Gastroesophageal sphincter (tissue), 3 donors: ENCODE measurements around the gene SYNDIG1.

Experiments
- EP300 ChIP-seq: sonication (generic); formaldehyde crosslinking; IDR thresholded peaks from one replicate; pipeline ENCODE4 v1.6.1; 2017; ENCODE audit warnings: antibody characterized with exemption, mild to moderate bottlenecking
- POLR2A ChIP-seq, 2 donors: fragments of 450-650 bp; IDR thresholded peaks; one replicate each; pipeline ENCODE4 v1.6.1; 2017; ENCODE audit warnings: antibody characterized with exemption in 2 of 2, mild to moderate bottlenecking in 2 of 2, moderate library complexity in 1 of 2
- POLR2AphosphoS5 ChIP-seq: sonication (generic); formaldehyde crosslinking; IDR thresholded peaks from one replicate; pipeline ENCODE4 v1.6.1; 2017; ENCODE audit warnings: antibody characterized with exemption
- TF ChIP-seq, protein P1 (sequence below), 4 experiments: fragments of 200-600 bp in 2 of 4; fragments of 450-650 bp in 2 of 4; sonication (generic) in 1 of 4; IDR thresholded peaks; one replicate each; pipeline ENCODE4 v1.5.1; 2017 to 2019; ENCODE audit warnings: antibody characterized with exemption in 4 of 4, mild to moderate bottlenecking in 2 of 4, moderate library complexity in 2 of 4

DNA sequence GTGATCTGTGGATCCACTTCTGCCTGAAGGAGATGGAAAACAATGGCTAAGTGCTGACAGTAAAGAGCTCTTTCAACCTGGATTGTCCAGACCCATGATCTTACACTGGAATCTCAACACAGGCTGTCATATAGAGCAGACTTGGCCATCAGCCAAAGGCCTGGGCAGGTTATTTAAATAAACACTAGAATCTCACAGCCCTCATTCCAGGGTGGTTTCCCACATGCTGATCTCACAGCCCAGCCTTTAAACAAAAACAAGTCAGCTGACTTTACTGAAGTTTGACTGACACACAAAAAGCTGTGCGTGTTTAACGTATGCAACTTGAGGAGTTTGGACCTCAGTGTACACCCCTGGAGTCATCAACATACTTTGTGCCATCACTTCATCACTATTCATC is 28.4 kb downstream of the SYNDIG1 start:
- TF ChIP-seq POLR2AphosphoS5: no peak
- TF ChIP-seq, protein P1, sequence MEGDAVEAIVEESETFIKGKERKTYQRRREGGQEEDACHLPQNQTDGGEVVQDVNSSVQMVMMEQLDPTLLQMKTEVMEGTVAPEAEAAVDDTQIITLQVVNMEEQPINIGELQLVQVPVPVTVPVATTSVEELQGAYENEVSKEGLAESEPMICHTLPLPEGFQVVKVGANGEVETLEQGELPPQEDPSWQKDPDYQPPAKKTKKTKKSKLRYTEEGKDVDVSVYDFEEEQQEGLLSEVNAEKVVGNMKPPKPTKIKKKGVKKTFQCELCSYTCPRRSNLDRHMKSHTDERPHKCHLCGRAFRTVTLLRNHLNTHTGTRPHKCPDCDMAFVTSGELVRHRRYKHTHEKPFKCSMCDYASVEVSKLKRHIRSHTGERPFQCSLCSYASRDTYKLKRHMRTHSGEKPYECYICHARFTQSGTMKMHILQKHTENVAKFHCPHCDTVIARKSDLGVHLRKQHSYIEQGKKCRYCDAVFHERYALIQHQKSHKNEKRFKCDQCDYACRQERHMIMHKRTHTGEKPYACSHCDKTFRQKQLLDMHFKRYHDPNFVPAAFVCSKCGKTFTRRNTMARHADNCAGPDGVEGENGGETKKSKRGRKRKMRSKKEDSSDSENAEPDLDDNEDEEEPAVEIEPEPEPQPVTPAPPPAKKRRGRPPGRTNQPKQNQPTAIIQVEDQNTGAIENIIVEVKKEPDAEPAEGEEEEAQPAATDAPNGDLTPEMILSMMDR (IDR thresholded peaks at IDR 0.05): no peak
- no peak for TF ChIP-seq POLR2A (IDR thresholded peaks at IDR 0.05)
- no peak for TF ChIP-seq EP300
